Limb (tissue), 2 donors: ENCODE results near the gene TMEM248.
"Not testable (repeated sequence)": the region's sequence is repeated elsewhere in the genome, so short reads cannot be mapped to it uniquely, and the experiment has no call there.

Experiments used
- DNase-seq, 2 donors: peaks; one replicate each; pipeline ENCODE4 v3.0.0-alpha.2; 2016; ENCODE audit errors: extremely low spot score in 2 of 2

The TMEM248 gene

DNA sequence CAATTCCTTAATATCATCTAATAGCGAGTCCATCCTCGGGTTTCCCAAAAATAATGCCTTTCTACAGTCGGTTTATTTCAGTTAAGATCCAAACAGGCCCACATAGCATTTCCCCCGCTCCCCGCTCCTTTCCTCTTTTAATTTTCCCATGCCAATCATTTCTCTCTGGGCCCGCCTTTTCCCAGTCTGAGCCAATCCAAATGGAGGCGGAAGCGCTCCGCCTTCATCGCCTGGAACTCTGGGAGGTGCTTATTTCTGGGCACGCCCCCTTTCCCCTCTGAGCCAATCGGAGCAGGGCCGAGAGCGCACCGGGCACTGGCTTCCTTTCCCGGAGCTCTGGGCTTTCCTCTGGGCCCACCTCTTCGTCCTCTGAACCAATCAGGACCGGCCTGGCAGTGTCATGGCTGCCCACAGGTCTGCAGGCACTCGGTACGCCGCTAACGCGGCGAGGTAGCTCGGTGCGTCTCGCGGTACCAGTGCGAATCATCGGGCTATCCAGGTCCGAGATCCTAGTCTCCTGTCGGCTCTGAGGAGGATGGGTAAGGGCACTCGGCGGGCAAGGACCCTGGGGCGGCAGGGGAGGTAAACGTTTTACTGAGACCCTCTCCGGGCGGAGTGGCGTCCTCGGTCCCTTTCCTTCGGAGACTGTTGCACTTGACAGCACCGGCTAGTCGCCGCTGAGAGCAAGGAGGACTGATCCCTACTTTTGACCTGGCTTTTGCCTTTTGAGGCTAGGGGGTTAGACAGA, 75.6 kb downstream of the TMEM248 start, which contains the start of gene TYW1:
Gene TYW1, plus strand, starts transcription at position 390 of the 748 bp plus-strand sequence. Its CDS starts 146 bp downstream, at position 536.
- DNase-seq, result peak; percentile 98

DNA sequence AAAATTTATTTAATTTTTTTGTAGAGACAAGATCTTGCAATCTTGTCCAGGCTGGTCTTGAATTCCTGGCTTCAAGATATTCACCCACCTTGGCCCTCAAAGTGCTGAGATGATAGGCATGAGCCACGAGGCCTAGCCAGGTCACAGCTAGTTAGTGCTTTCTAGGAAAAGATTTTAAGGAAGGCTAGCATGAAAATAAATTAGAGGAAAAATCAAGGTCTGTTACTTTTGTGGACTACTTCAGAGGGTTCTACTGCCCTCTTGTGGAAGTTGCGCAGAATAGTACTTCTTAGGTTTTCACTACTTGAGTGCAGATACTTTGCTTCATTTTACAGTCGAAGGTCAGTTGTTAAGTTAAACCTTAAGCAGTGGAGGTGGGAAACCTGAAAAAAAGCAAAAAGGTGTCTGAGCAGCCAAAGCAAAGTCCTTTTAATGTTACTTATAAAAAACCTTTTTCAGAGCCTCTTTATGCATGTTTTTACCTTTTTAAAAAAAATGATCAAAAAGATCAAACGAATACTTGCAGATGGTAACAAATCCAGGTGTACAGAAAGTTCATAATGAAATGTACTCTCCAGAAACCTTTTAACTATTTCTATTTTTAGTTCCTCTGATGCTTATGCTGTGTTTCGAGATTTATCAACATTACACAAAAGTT, 79.7 kb downstream of the TMEM248 start:
- DNase-seq, result peak in 1 of 2 donors; percentile 26

DNA sequence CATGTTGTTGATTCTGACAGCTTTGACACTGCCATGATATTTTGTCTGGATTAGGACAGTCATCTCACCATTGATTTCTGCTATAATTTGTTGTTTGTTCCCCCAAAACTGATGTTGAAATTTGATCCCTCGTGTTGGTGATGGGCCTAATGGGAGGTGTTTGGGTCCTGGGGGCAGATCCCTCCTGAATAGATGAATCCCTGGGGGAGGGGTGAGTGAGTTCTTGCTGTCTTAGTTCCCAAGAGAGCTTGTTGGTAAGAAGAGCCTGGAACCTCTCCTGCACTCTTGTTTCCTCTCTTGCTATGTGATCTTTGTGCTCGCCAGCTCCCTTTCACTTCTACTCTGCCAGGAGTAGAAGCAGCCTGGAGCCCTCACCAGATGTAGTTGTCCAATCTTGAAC, 83.1 kb downstream of the TMEM248 start:
- DNase-seq, result not testable (repeated sequence)

DNA sequence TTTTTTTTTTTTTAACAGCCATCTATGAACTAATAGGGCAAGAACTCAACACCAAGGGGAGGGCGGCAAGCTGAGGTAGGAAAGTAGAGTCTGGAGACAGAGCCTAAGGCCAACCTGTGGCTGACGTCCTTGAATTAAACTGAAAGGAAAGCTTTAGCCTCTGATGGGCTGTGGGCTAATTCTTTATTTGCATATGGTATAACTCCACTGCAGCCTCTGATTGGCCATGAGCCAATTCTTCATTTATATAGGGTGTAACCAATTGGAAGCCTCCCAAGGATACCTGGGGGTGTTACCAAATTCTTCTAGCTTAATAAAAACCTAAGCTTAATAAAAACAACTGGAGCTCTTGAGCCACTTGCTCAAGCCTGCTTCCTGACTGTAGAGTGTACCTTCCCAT, 85.9 kb downstream of the TMEM248 start:
- no peak for DNase-seq
